Measurements from ENCODE around the gene MSI2.

DNA sequence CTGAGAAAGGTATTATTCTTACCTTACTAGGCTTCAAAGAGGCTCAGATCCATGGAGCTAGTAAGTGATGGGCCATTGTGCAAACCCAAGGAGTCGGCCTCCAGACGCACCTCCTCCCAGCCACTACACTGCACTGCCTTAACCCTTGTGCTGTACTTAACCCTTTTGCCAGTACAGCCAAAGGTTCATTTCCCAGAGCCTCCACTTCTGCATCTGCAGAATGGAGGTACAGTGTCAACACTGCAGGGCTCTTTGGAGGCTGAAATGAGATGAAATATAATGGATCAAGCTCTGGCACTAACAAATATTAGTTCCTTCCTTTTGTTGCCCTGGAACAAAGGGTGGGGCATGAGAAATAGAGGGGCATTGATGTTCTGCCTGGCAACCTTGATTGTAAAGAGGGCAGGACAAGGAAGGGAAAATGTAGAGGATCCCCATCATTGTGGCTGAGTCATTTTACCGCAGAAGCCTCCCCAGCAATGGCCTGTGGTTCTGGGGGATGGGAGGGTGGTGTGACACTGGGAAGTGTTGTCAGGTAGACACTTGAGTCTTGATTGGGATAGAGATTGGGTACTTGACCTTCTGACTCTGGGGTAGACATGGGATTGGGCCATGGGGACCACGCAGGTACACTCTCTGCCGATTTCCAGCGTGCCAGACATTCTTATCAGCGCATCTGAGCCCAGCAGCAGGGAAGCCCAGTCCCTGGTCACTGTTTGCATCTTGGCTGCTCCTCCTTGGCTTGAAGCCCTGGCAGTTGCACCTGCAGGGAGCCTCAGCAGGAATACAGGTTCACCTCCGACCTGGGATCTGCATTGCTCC, 84.0 kb downstream of the MSI2 start:
- TF ChIP-seq, protein P1, sequence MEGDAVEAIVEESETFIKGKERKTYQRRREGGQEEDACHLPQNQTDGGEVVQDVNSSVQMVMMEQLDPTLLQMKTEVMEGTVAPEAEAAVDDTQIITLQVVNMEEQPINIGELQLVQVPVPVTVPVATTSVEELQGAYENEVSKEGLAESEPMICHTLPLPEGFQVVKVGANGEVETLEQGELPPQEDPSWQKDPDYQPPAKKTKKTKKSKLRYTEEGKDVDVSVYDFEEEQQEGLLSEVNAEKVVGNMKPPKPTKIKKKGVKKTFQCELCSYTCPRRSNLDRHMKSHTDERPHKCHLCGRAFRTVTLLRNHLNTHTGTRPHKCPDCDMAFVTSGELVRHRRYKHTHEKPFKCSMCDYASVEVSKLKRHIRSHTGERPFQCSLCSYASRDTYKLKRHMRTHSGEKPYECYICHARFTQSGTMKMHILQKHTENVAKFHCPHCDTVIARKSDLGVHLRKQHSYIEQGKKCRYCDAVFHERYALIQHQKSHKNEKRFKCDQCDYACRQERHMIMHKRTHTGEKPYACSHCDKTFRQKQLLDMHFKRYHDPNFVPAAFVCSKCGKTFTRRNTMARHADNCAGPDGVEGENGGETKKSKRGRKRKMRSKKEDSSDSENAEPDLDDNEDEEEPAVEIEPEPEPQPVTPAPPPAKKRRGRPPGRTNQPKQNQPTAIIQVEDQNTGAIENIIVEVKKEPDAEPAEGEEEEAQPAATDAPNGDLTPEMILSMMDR (IDR thresholded peaks at IDR 0.05) = no peak
- TF ChIP-seq EP300 (IDR thresholded peaks at IDR 0.05) = no peak
- no peak for TF ChIP-seq POLR2A (IDR thresholded peaks at IDR 0.05)
- TF ChIP-seq POLR2AphosphoS5 (IDR thresholded peaks at IDR 0.05) = no peak

Data from suprapubic skin (tissue), 4 donors.